ENCODE results near the gene OR1J4.
"Not testable (repeated sequence)": the region's sequence is repeated elsewhere in the genome, so short reads cannot be mapped to it uniquely, and the experiment has no call there.

Gene OR1J4, protein sequence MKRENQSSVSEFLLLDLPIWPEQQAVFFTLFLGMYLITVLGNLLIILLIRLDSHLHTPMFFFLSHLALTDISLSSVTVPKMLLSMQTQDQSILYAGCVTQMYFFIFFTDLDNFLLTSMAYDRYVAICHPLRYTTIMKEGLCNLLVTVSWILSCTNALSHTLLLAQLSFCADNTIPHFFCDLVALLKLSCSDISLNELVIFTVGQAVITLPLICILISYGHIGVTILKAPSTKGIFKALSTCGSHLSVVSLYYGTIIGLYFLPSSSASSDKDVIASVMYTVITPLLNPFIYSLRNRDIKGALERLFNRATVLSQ

GRCh38 chr9:122518841-122519240 is at the start of gene OR1J4:
Gene OR1J4, plus strand, starts transcription at chr9:122519141. Its CDS starts 0 bp downstream, at chr9:122519141.
- DNase-seq (ENCODE audit: low read depth) = no peak

GRCh38 chr9:122474561-122474960 is 44.4 kb upstream of the OR1J4 start:
- no peak for DNase-seq (ENCODE audit: low read depth)

- DNase-seq (ENCODE audit: low read depth) = no peak
Measured at GRCh38 chr9:122475717-122476116, 43.2 kb upstream of the OR1J4 start.

- no peak for DNase-seq (ENCODE audit: low read depth)
Measured at GRCh38 chr9:122477346-122477745, 41.6 kb upstream of the OR1J4 start.

DNA sequence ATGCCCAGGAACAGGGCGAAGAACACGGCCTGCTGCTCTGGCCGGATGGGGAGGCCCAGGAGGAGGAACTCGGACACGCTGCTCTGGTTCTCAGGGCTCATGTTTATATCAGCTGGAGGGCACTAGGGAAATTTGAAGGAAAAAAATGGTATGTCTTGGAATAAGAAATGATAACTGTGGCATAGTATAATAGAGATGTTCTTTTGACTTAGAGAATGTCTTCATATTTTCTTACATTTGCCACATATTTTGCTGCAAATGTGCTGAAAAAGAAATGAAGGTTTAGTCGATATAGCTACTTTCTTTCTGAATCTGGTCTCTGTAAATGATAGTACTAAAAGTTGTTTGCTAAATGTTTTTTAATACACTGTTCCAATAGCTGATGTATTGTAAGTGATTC is 41.1 kb upstream of the OR1J4 start, which contains the start of gene OR1J1:
Gene OR1J1, minus strand, starts transcription at position 101 of the 400 bp plus-strand sequence. Its CDS starts 0 bp downstream, at position 101.
- no peak for DNase-seq (ENCODE audit: low read depth)

DNA sequence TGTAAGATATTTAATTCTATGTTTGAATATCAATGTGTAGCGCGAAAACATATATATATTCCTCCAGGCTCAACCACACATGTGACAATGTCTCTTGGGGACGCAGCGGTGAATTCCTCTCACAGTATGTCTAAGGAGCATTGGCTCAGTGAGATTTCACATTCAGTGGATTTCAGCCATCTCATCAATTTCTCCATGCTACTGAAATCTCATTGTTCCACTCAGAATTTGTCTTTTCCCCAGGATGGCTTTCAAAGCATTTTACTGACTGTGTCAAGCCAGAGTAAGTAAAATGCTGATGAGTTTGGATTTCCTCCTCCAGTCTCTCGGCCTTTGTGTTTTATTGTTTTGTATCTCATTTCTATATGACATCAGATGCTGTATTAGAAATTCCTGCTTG is 39.9 kb upstream of the OR1J4 start:
- DNase-seq (ENCODE audit: low read depth) = no peak

- DNase-seq (ENCODE audit: low read depth) = no peak
Measured at GRCh38 chr9:122498883-122499288, 20.1 kb upstream of the OR1J4 start.

DNA sequence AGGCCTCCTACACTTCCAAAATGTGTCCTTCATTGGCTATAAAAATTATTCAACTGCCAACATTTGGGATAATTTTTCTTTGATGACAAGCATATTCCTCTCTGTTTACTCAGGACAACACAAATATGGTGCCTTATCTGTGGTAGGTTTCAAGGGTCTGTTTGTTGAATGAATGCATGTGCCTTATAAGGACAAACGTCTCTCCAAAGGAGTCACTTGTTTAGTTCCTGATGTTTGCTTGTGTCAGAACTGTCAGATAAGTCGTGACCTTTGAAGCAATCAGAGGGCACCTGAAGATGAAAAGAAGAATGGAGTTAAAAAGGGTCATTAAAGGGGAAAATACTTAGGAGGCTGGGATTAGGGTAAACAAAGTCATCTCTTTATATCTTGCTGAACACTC is 12.0 kb upstream of the OR1J4 start:
- no peak for DNase-seq (ENCODE audit: low read depth)

DNA sequence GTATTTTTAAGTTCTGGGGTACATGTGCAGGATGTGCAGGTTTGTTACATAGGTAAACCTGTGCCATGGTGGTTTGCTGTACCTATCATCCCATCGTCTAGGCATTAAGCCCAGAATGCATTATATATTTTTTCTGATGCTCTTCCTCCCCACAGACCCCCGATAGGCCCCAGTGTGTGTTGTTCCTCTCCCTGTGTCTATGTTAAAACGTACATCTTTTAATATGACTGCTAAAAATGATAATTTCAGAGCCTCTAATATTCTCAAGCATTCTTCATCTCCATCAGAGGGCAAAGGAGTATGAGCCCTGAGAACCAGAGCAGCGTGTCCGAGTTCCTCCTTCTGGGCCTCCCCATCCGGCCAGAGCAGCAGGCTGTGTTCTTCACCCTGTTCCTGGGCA is 8.4 kb upstream of the OR1J4 start, which contains the start of gene OR1J2:
Gene OR1J2, plus strand, starts transcription at position 301 of the 400 bp plus-strand sequence. Its CDS starts 0 bp downstream, at position 301.
- DNase-seq (ENCODE audit: low read depth) = no peak

DNA sequence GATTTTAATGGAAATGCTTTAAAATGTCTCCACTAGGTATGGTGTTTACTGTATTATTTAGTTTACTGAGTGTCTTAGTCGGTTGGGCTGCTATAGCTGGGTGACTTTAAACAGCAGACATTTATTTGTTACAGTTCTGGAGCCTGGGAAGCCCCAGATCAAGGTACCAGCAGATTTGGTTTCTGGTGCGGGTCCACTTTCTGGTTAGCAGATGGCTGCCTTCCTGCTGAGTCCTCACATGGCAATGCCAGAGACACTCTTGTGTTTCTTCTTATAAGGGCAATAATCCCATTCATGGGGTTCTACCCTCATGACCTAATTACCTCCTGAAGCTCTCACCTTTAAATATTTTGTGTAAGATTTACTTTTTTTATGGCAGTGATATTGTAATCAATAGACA is 715 bp upstream of the OR1J4 start:
- DNase-seq (ENCODE audit: low read depth) = no peak

DNA sequence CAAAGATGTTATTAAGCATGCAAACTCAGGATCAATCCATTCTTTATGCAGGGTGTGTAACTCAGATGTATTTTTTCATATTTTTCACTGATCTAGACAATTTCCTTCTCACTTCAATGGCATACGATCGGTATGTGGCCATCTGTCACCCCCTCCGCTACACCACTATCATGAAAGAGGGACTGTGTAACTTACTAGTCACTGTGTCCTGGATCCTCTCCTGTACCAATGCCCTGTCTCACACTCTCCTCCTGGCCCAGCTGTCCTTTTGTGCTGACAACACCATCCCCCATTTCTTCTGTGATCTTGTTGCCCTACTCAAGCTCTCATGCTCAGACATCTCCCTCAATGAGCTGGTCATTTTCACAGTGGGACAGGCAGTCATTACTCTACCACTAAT is 435 bp downstream of the OR1J4 start:
- no peak for DNase-seq (ENCODE audit: low read depth)

DNA sequence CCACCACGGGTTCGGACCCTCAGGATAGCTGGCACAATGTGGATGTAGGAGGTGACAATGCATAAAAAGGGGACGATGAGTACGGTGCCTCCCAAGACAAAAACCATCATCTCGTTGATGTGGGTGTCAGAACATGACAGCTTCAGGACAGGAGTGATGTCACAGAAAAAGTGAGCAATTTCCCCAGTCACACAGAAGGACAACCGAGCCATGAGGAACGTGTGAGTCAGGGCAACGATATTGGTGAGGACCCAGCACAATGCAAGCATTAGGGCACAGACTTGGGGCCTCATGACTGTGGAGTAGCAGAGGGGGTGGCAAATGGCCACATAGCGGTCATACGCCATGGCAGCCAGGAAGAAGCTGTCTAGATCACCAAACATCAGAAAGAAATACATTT is 7.7 kb downstream of the OR1J4 start:
- DNase-seq (ENCODE audit: low read depth) = no peak

DNA sequence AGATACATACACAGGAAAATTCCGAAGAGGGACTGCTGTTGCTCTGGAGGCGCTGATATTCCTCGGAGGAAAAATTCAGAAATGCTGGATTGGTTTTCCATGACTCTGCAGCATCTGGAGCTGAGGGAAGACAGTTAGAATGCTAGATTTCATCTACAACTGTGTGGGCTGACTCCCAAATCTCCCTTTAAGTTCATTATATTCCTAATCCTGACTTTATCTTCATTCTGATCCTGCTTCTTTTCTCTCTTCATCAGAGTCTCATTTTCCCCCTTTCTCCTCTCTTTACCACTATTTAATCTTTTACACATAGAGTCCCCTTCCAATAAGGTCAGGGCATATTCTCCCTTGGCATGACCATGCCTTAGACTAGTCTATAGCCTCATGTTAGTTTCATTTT is 8.3 kb downstream of the OR1J4 start, which contains the start of gene OR1N1:
Gene OR1N1, minus strand, starts transcription at position 101 of the 400 bp plus-strand sequence. Its CDS starts 0 bp downstream, at position 101.
- no peak for DNase-seq (ENCODE audit: low read depth)

DNA sequence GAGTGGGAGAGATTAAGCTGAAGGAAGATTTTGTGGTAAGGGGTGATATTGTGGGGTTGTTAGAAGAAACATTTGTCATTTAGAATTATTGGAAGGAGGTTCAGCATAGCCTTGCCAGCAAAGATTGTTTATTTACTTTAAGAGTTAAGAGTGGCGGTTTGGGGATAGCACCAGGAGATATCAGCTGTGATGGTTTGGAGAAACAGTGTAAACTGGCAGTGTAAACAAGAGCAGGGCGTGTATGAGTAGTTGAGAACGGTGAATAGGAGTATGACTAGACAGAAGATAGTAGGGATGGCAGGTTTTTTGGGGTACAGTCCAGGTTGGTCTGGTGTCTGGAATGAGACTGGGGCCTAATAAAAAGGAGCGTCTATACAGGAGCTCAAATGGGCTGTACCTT is 12.2 kb downstream of the OR1J4 start:
- DNase-seq (ENCODE audit: low read depth) = not testable (repeated sequence)

GRCh38 chr9:122536134-122536533 is 17.2 kb downstream of the OR1J4 start:
- DNase-seq (ENCODE audit: low read depth) = no peak

DNA sequence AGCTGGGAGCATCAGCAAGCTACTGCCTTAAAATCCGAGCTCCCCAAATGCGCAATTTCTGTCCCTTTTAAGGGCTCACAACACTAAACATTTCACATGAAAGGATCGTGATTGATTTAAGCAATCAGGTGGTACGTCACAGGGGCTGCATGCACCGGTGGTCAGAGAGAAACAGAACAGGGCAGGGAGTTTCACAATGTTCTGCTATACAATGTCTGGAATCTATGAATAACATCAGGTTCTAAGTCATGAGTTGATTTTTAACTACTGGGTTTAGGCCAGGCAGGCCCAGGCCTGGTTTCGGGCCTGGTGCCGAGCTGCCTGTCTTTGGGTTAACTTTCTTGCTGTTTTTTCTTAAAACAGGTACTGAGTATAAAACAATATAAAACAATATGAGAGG is 18.1 kb downstream of the OR1J4 start:
- DNase-seq (ENCODE audit: low read depth) = not testable (repeated sequence)

DNA sequence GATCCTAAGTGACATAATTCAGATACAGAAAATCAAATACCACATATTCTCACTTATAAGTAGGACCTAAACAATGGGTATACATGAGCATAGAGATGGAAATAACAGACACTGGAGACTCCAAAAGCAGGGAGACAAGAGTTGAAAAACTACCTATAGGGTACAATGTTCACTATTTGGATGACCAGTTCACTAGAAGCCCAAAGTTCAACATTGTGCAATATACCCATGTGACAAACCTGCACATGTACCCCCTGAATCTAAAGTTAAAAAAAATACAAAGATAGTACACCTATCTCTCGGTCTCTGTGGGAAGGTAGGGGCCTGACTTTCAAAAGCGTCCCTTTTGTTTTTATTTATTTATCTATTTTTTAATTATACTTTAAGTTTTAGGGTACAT is 19.8 kb downstream of the OR1J4 start:
- DNase-seq (ENCODE audit: low read depth) = no peak

DNA sequence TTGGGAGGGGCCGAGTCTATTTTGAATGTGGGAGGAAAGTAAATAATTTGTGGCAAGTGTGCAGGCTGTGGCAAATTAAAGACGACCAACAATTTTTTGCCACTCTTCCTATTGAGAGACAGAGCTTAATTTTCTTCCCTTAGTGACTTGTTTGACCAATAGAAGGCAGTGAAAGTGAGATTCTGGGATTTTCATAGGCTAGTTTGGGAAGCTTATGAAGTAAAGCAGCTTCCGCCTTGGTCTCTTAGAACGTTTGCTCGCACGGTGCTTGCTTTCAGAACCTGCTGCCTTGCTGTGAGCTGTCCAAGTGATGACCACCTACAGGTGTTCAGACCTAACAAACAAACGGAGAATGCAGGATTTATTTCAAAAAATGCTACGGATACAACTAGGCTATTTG is 27.3 kb downstream of the OR1J4 start:
- no peak for DNase-seq (ENCODE audit: low read depth)

DNA sequence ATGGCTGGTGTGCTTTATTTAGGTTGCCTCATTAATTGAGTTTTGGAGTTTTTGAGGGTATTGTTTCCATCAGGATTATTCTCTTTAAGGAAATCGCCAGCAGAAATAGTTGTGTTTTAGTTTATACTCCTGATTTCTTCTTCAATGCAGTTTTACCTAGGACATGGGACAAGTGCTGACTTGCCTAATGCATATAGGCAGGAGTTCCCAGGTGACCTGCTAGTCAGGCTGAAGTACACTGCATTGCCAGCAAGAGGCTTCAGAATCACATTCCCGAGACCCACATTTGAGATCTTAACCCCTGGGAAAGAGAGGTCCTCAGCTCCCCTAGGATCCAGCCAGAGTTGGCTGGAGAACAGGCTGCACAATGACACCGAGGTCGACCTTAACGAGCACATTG is 32.4 kb downstream of the OR1J4 start:
- DNase-seq (ENCODE audit: low read depth) = no peak

DNA sequence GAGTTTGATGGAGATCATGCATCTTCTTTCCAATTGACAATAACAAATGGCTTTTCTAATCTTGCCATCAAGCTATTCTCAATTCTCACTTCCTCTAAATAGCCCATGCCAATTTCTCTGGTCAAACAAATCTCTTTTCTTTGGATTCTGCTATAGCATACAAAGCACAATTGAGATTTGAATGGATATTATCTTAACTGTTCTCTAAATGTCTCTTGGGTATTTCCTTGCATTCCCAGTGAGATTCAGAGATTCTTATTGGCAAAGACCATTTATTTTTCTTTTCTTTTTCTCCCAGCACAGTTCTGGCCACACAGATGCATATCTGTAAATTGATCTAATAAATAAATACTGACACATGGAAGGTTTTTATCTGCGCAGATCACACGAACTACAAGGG is 33.9 kb downstream of the OR1J4 start, which contains the start of gene OR1N2:
Gene OR1N2, plus strand, starts transcription at position 301 of the 400 bp plus-strand sequence. CDS start 100 bp downstream, outside the sequence.
- DNase-seq (ENCODE audit: low read depth) = no peak

GRCh38 chr9:122561446-122561845 is 42.5 kb downstream of the OR1J4 start:
- no peak for DNase-seq (ENCODE audit: low read depth)

DNA sequence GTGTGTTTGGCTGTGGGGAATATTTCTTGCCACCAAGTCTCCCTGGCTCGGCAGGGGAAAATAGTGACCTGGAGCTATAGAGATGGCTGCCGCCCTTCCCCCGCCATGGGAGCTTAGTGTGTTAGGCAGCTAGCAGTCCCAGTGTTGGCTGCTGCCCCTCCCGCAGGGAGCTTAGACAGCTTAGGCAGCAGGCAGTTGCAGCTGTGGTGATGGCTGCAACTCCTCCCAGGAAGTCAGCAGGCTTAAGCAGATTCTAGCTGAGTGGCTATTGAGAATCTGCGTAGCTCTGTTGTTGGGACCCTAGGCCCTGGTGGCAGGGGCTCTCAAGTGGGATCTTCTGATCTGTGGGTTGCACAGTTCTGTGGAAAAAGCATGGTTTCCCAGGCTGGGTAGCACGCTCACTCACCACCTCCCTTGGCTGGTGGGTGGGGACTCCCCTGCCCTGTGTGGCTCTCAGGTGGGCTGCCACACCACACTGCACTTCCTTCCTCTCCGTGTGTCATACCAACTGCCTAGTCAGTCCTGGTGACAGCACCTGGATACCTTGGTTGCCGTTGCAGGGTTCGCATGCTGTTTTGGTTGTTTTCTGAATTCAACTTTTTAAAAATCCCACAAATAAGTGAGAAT is 43.3 kb downstream of the OR1J4 start:
- no peak for DNase-seq (ENCODE audit: low read depth)

DNA sequence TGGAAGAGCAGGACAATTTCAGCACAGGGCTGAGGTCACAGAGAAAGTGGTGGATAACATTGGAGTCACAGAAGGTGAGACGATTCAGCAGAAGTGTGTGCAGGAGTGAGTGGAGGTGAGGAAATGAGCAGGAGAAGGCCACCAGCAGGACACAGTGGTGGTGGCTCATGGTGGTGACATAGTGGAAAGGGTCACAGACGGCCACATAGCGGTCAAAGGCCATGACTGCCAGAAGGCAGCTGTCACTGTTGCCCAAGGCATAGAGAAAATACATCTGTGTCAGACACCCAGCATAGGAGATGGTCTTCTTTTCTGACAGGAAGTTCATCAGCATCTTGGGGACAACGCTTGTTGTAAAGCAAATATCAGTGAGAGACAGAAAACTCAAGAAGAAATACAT is 49.0 kb downstream of the OR1J4 start:
- DNase-seq (ENCODE audit: low read depth) = no peak
